Measurements from ENCODE around the gene CCDC83.
"Not testable (repeated sequence)": the region's sequence is repeated elsewhere in the genome, so short reads cannot be mapped to it uniquely, and the experiment has no call there.

CCDC83 gene

GRCh38 chr11:85946221-85946620, 91.0 kb downstream of the CCDC83 start:
- DNase-seq, result no peak

GRCh38 chr11:85947431-85948272, 92.5 kb downstream of the CCDC83 start:
- DNase-seq, result no peak

- DNase-seq, result no peak
Measured at GRCh38 chr11:85948884-85949283, 93.7 kb downstream of the CCDC83 start.

- no peak for DNase-seq
Measured at GRCh38 chr11:85949798-85950197, 94.6 kb downstream of the CCDC83 start.

GRCh38 chr11:85950317-85951048, 95.3 kb downstream of the CCDC83 start:
- DNase-seq, result no peak

GRCh38 chr11:85951049-85951405, 95.8 kb downstream of the CCDC83 start:
- DNase-seq, result no peak

- DNase-seq, result no peak
Measured at GRCh38 chr11:85951428-85952107, 96.4 kb downstream of the CCDC83 start.

GRCh38 chr11:85952108-85952485, 96.9 kb downstream of the CCDC83 start:
- not testable (repeated sequence) for DNase-seq

GRCh38 chr11:85953491-85954143, 98.4 kb downstream of the CCDC83 start:
- DNase-seq, result no peak

GRCh38 chr11:85955531-85955930, 100.3 kb downstream of the CCDC83 start:
- DNase-seq, result no peak

GRCh38 chr11:85960678-85961077, 105.5 kb downstream of the CCDC83 start:
- no peak for DNase-seq

- DNase-seq, result no peak
Measured at GRCh38 chr11:85961130-85961529, 105.9 kb downstream of the CCDC83 start.

GRCh38 chr11:85961930-85962363, 106.8 kb downstream of the CCDC83 start:
- no peak for DNase-seq

GRCh38 chr11:85965202-85965601, 110.0 kb downstream of the CCDC83 start:
- no peak for DNase-seq

- no peak for DNase-seq
Measured at GRCh38 chr11:85967457-85967856, 112.3 kb downstream of the CCDC83 start.

All from activated naive CD4-positive, alpha-beta T cell treated with anti-CD3 and anti-CD28 coated beads, Interleukin-2, amount 50 U/mL, for 16 hours (primary cell).